BJ (cell line): ENCODE measurements around the gene TMEM250. TPM values are rescaled to one million over a fixed set of nuclear protein-coding genes. Genes with fewer than 3 reads are reported as not detected.

Source experiments
- CTCF ChIA-PET: fragments of 350-600 bp; formaldehyde crosslinking; extraction: SDS; loops from one replicate; lab custom pipeline; 2021; ENCODE audit warnings: antibody characterized with exemption, inconsistent platforms; lab: Yijun Ruan, JAX
- POLR2A ChIA-PET: fragments of 300-600 bp; sonication (Branson Sonifier 250); formaldehyde crosslinking; extraction: SDS; loops from one replicate; lab custom pipeline; 2021; ENCODE audit warnings: antibody characterized with exemption; lab: Charles Lee
- DNase-seq: peaks from one replicate; pipeline ENCODE4 v3.0.0-alpha.2; 2011; ENCODE audit warnings: low read depth
- H3K27me3 ChIP-seq: 2 replicates; pipeline ENCODE4 v1.6.0; 2011; ENCODE audit warnings: low read length; ENCODE audit not compliant: control insufficient read depth, insufficient read depth
- H3K36me3 ChIP-seq: 2 replicates; pipeline ENCODE4 v1.5.1; 2011; ENCODE audit warnings: low read length; ENCODE audit not compliant: control insufficient read depth, insufficient read depth
- H3K4me3 ChIP-seq: 2 replicates; pipeline ENCODE4 v1.5.1; 2011; ENCODE audit warnings: low read depth, mild to moderate bottlenecking, control low read depth, low read length
- polyA plus RNA-seq: library from polyadenylated mRNA; depleted of rRNA; stranded (reverse); fragments of >200 nt; gene quantifications from 2 replicates; pipeline ENCODE4 v1.2.3, GENCODE V29; 2011
- TF ChIP-seq, protein P1 (sequence below): IDR thresholded peaks from 2 replicates; pipeline ENCODE4 v1.5.1; 2011; ENCODE audit warnings: low read depth, mild to moderate bottlenecking, control low read depth, inconsistent platforms, low read length, moderate library complexity; ENCODE audit not compliant: insufficient read depth

The TMEM250 gene
- polyA plus RNA-seq, 1 experiment = 20.7 TPM

DNA sequence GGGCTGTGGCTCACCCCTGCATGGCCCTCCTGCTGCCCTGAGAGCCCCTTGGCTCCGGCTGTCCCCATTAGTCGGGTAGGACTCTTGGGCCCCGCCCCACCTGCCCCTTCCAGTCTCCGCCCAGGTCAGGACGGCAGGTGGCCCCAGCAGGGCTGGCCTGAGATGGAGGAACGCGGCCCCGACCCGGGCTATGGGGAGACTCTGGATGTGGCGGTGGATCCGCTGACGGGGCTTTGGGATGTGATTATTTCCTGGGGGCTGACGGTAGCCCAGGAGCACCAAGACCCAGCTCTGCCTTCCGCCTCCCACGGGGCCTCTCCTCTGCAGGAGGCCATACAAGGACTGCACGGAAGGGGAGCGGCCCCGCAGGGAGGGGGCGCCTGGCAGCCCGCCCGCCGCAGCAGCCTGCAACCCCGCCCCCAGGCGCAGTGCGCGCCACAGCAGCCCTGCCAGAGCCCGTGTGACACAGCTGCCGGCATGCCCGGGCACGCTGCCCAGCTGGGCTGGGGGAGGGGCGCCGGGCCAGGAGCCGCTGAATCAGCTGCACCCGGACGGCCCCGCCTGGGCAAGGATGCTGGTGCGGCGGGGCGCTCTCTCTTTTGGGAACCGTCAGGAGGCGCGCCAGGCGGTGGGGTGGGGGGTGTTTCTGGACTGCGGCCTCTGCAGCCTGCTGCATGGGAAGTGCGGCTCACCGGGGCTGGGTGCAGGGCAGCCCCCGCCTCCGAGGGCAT, 9.2 kb downstream of the TMEM250 start:
- Histone ChIP-seq H3K27me3 (no peaks in the 10 kb centered on the region), H3K4me3 (peak overlapping the region; percentile 16; the same call in 1 of the 2 replicates), H3K36me3 (peaks cover under 1% of the 10 kb centered on the region; the same call in 1 of the 2 replicates)
- CTCF ChIA-PET = interaction anchor here (0.9 to 1.2 kb wide), 4 partner anchors 9 to 142 kb away, joined by 3 to 5 read pairs (median 4); partner anchors contain the start of gene TMEM250
- POLR2A ChIA-PET = no interaction called here
- DNase-seq = peak; percentile 65
- TF ChIP-seq, protein P1, sequence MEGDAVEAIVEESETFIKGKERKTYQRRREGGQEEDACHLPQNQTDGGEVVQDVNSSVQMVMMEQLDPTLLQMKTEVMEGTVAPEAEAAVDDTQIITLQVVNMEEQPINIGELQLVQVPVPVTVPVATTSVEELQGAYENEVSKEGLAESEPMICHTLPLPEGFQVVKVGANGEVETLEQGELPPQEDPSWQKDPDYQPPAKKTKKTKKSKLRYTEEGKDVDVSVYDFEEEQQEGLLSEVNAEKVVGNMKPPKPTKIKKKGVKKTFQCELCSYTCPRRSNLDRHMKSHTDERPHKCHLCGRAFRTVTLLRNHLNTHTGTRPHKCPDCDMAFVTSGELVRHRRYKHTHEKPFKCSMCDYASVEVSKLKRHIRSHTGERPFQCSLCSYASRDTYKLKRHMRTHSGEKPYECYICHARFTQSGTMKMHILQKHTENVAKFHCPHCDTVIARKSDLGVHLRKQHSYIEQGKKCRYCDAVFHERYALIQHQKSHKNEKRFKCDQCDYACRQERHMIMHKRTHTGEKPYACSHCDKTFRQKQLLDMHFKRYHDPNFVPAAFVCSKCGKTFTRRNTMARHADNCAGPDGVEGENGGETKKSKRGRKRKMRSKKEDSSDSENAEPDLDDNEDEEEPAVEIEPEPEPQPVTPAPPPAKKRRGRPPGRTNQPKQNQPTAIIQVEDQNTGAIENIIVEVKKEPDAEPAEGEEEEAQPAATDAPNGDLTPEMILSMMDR = peak; percentile 25; the same call in 1 of the 2 replicates

DNA sequence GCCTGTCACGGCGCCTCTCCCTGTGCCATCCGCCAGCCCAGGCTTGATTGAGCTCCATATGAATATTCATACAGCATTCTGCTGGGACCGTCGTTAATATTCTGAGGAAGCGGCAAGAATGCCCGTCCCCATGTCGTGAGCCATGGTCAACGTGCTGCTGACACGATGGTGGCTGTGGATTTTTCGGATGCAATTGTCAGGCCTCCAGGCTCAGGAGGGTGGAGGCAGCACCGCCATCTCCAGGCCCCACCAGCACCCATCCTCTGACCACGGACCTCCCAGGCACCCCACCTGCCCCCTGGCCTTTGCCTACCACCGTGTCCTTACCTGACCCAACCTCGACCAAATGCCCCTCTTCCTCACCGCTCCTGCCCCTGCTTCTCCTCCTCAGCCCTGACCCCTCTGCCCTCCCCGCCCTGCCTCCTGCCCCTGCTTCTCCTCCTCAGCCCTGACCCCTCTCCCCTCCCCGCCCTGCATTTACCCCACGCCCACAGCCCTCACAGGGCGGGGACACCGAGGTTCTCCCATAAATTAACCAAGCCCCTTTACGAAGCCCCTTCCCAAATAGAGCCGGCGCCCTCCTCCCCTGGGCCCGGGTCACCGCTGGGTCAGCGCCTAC, 9.9 kb downstream of the TMEM250 start:
- TF ChIP-seq, protein P1 = no peak

DNA sequence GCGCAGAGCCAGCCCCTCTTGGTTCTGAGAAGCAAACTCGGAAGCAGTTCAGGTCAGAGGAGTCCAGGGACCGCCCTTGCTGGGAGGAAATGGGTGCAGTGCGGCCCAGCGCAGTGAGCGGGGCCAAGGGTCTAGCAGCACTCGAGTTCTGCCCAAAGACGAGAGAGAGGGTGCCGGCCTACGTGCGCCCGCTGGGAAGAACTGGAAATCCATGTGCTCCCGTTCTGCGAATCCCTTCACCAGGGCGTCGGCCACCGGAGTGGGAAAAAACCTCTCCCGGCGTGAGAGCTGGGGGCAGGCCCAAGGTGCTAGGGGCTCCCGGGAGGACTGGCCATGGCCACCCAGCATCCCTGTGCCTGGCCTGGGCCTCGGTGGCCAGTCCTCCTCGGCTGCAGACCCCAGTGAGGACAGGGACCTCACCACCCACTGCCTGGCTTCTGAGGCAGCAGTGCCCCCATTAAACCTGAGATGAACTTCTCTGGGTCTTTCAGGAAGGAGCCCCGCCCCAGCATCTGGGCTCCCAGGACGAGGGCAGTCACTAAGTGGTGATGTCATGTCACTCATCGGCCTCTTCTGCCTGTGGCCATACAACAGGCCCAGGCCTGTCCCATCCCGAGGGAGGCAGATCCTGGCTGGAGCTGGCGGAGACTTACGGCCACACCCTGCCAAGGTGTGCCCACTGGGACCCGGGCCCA, 10.6 kb downstream of the TMEM250 start:
- ChIA-PET POLR2A (no interaction called here), CTCF (interaction anchor here (1.1 kb wide), 1 partner anchor 12 kb away, joined by 3 read pairs; no protein-coding TSS in a partner anchor)
- no peaks in the 10 kb centered on the region; the same call in 1 of the 2 replicates for H3K36me3 ChIP-seq
- H3K4me3 ChIP-seq = no peak overlapping the region
- H3K27me3 ChIP-seq = no peaks in the 10 kb centered on the region
- TF ChIP-seq, protein P1 = no peak
- DNase-seq = no peak

More for the DNA sequence above, 9.9 kb downstream of the TMEM250 start:
- no peak for DNase-seq
- POLR2A ChIA-PET = no interaction called here
- CTCF ChIA-PET = interaction anchor here (1.1 to 1.2 kb wide), 2 partner anchors 13 to 138 kb away, joined by 3 to 5 read pairs; no protein-coding TSS in a partner anchor
- Histone ChIP-seq H3K4me3 (no peak overlapping the region), H3K27me3 (no peaks in the 10 kb centered on the region), H3K36me3 (no peaks in the 10 kb centered on the region; the same call in 1 of the 2 replicates)

DNA sequence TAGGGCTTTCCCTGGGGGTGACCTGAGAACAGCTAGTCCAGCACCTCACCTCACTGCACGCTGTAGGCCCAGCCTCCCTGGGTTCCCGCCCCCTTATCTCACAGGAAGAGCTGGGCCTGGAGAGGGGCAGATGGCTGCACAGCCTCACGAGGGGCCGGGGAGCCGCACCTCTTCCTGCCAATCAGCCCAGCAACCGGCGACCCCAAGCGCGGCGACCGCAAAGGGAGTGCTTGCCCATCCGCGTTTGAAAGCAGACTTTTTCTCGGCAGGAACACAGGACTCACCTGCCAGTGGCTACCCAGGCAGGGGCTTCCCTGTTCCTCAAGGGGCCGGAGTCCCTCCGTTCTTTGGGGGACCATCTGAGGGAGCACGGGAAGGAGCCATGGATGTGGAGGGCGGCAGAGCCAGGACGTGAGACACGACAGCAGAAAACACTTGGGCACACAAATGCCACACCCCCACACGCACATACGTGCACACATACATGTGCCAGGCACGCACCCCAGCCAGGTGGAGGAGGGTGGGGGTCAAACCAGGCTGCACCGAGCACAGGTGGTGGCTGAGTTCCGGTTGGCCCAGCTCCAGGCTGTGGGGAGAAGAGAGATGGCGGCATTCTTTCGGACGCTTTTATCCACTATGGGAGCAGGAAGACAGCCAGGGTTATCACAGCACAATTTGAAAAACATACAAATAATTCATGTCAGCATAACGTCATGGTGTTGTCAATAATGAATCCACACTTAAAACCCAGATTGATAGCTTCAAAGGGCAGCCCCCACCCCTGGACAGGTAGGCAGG, 11.3 kb downstream of the TMEM250 start:
- Histone ChIP-seq H3K4me3 (no peak overlapping the region), H3K36me3 (no peaks in the 10 kb centered on the region), H3K27me3 (no peaks in the 10 kb centered on the region)
- no peak for DNase-seq
- TF ChIP-seq, protein P1 = no peak
- ChIA-PET POLR2A (no interaction called here), CTCF (interaction anchor here (0.7 kb wide), 1 partner anchor 11 kb away, joined by 3 read pairs; no protein-coding TSS in a partner anchor)
